COLO668 (cell line): ENCODE measurements around the gene OR56A4.

Experiments used
- DNase-seq: peaks from one replicate; lab custom pipeline; 2025; ENCODE audit not compliant: unreplicated experiment; lab: John Stamatoyannopoulos, UW

The OR56A4 gene, protein sequence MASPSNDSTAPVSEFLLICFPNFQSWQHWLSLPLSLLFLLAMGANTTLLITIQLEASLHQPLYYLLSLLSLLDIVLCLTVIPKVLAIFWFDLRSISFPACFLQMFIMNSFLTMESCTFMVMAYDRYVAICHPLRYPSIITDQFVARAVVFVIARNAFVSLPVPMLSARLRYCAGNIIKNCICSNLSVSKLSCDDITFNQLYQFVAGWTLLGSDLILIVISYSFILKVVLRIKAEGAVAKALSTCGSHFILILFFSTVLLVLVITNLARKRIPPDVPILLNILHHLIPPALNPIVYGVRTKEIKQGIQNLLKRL

DNA sequence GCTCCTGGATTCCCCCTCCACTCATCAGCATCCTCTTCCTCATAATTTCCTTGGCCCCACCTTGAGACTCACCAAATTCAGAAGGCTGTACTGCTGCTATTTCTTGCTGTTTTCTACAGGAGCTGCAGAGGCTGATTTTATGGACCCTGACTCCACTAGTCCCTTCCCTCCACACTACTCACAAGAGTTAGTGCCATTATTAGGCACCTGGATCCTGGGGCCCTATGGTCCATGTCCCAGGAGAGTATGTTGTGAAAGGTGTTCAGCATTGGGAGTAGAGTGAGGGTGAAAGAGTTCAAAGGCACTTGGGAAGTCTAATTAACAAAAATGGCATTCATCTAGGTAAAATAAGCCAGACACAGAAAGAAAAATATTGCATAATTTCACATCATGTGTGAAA, at the start of gene OR56A4:
Gene OR56A4 (minus strand): TSS at position 101 of the 400 bp plus-strand sequence. CDS start 3,954 bp downstream, outside the sequence.
- no peak for DNase-seq

DNA sequence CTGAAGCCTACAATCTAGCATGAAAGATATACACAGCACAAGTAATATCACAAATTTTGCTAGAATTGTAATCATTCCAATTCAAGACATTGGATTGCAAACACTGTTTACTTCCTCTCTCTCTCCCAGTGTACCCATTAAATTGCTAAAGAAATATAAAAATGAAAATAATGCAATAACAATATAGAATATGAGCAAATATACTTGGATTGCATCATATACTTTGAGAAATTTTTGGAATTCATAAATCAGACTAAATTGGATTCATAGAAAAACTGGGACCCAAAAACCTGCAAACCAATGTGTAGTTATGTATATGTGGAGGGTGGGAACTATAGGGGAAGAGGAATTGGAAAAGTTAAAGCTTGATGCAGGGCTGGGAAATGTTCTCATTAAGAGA, 48.8 kb upstream of the OR56A4 start:
- no peak for DNase-seq

DNA sequence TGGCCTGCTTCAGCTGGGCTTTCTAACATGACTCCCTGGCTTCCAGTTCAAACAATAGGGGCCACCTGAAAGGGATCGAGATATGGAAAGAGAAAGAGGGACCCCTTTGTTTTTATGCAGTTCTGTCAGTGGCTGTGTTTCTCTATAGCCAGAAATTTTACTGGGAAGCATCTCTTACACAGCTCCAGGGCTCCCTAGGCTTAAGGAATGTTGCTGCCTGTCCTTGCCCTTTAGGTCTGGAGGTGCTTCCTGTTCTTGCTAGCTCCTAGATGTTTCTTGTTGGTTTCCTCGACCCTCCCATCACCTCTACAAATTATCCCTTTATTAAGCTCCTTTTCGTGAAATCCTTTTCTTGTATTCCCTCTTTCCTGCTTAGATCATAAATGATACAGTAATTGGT, 45.6 kb upstream of the OR56A4 start:
- no peak for DNase-seq

DNA sequence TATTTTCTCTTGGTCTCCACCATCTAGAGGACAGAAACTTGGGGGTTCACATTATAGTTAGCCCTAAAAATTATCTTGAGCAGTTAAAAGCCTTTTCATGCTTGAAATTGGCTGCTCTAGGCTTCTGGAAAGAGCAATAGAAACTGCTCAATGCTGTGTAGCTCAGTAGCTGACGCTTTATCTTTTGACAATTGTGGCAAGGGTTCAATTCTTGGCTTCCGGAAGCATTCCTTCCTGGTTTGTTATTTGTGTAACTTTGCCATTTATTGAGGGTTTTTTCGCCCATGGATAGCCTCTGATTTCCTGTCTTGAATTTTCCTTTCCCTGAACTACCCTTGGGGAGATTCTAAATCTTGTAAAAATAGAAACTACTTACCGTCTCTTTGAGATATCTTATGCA, 34.1 kb upstream of the OR56A4 start:
- DNase-seq: no peak

DNA sequence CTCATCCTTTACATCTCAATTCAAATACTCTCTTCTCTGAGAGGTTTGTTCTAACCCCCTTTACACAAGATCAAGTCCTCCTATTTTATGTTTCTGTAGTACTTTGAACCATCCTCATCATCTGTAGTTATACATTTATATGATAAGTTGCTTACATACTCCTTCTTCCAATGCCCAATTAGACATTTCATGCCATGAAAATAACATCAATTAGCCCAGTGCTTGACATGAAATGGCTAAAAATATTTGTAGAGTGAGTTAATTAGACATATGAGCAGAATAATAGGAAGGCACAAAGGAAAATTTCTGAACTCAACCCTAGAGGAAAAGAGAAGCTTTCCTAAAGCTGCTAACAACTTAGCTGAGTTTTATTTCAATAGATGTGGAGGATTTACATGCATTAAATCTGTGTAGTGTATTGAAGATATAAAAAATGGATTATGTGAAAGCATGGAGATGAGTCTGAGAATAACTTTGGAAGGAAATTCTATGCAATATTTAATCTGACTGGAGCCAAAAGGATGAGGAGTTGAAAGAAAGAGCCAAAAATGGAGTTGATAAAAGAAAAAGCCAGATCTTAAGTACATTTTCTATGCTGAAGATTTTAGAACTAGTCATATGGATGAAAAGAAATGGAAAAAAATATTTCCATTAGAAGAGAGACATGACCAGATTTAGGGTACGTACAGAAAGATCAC, 24.1 kb upstream of the OR56A4 start, which contains the start of gene OR56A1:
Gene OR56A1 (minus strand): TSS at position 51 of the 698 bp plus-strand sequence. CDS start 3,066 bp downstream, outside the sequence.
- DNase-seq: no peak

DNA sequence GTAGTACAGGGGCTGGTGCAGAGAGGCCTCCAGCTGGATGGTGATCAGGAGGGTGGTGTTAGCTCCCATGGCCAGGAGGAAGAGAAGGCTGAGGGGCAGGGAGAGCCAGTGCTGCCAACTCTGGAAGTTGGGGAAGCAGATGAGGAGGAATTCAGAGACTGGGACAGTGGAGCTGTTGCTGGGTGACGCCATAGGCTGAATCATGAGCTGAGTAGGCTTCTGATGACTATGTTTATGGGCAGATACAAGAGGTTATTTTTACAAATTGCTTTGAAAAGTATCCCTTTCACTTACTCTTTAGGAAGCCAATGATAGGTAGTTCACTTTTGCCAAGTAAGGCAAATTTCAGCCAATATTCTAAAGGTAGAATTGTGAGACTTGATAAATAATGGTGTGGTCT, 20.8 kb upstream of the OR56A4 start:
- DNase-seq: no peak

DNA sequence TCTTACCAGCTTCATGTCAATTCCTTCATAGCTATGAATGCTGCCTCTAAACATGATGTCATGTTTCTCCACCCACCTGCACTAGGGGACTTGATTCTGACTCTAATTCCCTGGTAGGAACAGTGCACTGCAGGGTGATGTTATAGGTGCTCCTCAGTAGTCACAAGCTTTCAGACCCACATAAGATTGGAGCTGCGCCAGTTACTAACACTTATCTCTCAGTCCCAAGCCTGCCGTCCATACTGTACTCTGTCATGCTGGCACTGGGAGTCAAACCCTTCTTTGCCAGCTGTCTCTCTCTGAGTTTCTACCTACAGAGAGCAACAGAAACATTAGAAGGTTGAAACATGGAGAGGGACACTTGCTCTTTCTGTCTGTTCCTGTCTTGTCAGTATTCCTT, 18.3 kb upstream of the OR56A4 start:
- no peak for DNase-seq

DNA sequence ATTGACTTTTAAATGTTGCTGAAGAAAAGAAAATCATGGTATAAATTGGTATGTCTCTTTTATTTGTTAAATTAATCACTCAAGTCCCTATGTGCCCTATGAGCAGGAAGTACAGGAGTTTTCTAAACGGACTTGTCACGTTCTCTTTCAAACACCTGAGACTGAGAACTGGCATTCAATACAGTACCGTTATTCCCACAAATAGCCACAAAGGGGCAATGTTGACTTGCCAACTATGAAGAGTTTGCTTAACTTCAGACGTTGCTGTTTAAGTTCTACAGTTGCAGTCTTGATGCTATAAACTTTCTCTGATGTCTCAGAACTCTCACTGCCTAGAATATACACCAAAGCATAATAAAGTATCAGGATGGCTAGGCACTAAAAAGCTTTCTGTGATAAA, 16.2 kb upstream of the OR56A4 start:
- no peak for DNase-seq

DNA sequence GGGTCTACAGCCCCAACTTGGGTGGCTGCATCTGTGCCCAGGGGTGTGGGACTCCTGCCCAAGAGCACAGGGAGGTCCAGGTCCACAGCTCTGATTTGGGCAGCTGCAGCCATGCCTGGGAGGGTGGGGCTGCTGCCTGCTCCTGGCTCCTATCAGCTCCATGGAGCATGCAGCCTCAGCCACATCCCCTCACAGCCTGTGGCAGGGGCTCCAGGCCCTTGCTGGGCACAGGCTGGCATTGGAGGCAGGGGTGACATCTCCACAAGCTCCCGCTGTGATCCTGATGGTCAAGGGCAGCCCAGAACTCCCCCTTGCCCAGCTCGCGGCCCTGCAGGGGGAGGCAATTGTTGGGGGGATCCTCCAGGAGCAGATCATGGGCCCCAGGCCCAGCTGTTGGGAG, 6.3 kb upstream of the OR56A4 start:
- DNase-seq: no peak

DNA sequence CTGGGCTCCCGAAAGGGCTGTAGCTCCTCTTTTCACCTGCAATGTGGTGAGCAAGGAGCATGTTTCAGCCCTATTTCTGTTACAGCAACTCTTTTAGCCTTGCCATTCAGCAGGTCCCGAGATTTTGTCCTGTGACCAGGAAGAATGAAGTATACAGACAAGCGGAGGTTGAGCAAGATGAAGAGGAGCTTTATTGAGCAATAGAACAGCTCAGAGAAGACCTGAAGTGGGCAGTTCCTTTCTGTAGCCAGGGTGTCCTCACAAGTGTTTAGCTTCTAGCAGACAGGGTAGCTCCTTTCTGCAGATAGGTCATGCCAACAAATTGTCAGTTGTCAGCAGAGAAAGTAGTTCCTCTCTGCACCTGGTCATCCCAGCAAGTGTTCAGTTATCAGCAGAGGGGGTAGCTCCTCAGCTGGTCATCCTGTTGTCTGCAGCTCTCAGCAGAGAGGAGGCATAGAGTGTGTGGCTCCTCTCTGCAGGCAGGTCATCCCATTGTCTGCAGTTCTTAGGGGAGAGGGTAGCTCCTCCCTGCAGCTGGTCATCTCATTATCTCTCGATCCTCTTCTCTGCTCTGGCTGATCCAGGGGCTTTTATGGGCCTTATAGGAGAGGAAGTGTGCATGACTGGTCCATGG, 5.4 kb upstream of the OR56A4 start:
- DNase-seq: no peak

DNA sequence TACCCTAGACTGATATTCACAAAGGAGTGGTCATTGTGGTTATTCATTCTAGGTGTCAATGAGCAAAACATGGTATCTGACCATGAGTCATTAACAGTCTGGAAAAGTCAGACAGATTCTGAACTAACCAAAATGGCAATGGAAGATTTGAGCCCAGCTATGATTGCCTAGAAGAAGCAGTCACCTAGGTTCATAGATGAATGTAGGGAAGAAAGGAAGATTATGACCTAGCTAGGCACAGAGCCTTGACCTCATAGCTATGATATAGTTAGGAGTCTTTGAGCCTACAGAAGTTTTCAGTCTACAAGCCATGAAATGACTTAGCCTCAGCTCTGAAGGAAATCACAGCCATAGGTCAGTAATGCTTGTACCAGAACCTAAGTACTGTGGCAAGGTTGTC, 351 bp downstream of the OR56A4 start:
- no peak for DNase-seq

DNA sequence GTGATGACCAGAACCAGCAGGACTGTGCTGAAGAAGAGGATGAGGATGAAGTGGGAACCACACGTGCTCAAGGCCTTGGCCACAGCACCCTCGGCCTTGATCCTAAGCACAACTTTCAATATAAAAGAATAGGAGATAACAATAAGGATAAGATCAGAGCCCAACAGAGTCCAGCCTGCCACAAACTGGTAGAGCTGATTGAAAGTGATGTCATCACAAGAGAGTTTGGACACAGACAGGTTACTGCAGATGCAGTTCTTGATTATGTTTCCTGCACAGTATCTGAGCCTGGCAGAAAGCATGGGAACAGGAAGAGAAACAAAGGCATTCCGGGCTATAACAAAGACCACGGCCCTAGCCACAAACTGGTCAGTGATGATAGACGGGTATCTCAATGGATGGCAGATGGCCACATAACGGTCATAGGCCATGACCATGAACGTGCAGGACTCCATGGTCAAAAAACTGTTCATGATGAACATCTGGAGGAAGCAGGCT, 4.5 kb downstream of the OR56A4 start:
- no peak for DNase-seq

DNA sequence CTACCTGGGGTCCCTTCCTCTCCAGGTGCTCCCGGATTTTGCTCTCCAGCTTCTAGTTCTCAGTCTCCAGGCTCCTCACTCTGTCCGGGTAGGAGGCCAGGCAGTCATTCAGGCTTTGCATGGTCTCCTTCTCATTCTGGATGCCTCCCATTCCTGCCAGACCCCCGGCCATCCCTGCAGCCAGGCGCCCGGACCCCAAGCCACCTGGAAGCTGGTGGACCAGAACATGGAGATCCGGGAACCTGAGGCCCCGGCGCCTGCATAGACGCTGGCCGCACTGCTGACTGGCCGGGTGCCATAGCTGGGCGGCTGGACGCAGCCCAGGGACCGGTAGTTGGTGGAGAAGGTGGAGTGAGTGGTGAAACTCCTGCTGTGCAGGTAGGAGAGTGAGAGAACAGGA, 12.0 kb downstream of the OR56A4 start:
- DNase-seq: no peak

DNA sequence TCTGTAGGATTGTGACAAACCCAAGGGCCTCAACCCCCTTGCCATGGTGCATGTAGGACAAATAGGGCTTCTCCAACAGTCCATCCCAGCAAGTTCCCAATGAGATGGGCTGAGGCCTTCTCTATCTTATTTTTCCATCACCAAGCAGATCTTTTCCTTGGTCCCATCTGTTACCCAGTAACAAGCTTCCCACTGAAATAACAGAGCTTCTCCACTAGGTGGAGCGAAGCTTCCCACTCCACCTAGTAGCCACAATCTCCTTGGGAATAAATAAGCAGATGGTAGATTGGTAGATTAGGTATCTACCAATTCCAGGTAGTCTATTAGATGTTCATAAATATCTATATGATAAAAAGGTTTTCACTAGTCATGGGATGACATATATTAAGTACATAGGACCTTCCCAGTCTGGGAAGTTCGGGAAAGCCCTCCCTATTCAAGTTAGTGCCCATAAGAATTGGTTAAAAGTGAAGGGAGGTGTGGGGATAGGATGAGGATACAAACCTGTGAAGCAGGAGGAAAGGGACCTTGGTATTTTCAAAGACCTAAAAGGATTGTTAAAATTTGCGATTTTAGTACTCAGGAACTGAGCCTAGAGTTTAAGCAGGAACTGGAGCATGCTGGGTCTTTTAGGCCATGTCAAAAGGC, 14.0 kb downstream of the OR56A4 start:
- DNase-seq: no peak

DNA sequence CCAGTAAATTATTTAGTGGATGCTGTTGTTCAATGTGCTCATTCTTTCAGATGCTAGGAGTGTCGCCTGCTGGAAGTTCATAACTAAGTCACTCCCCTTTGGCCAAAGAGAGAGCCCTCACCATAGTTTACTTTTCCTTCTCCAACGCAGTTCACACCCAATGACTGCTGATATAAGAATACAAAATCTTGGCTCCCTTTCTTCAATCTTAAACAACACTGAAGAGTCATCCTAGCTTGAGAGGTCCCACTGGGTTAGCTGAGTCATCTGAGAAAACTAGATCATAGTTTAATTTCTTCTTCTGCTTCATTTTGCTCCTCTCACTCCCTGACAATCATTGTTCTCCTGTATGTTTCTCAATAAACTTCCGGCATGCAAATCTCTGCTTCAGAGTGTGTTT, 14.6 kb downstream of the OR56A4 start:
- DNase-seq: no peak

DNA sequence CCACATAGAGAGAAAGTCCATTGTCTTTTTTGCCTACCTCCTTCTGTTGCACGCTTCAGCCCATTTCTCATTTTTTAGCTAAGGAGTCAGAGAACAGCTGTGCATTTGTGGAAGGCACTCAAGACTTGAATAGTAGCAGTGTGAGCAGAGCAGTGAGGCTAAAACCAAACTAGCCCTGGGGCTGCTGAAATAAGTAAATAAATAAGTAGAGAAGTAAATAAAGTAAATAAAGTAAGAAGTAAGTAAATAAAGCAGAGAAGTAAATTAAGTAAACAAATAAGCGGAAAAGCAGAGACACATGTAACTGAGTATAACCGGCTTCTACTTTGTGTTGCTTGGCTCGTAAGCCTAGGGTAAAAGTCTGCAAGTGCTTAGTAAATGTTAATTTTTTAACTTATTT, 17.5 kb downstream of the OR56A4 start:
- no peak for DNase-seq

DNA sequence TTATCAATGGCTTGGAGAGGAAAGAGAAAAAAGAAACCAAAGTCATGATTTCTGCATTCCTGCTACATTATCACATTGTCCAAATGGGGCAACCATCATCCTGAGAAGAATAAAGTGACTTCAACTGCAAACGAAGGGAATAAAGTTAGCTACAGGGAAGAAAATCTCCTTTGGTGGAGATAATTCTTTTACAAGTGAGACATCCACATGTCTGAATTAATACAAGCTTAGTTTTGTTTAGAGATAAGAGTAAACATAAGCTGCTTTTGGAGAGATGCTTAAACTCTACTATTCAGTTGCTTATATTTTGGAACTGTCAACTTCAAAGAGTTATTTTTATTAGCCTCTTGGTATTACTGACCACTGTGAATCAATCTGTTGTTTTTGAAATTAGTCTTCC, 19.9 kb downstream of the OR56A4 start, which contains the start of gene OR52L1:
Gene OR52L1 (minus strand): TSS at position 101 of the 400 bp plus-strand sequence. CDS start 55 bp downstream, at position 46.
- DNase-seq: no peak

DNA sequence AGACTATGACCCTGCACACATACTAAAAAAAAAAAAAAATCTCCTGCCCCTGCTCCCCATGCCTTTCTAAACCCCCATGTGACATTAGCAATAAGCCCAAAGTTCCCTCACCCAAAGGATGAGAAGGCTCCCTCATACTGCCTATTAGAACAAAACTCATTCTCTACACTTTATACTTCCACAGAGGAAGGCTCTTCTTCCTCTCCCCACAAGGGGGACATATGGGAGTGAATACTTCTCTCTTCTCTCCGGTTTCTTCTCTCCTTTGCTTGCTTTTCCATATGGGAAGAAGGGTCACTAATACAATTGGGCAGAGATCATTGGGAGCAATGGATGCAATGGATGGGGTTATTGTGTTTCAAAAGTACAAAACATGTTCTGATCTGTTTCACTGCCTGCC, 23.3 kb downstream of the OR56A4 start:
- DNase-seq: no peak

DNA sequence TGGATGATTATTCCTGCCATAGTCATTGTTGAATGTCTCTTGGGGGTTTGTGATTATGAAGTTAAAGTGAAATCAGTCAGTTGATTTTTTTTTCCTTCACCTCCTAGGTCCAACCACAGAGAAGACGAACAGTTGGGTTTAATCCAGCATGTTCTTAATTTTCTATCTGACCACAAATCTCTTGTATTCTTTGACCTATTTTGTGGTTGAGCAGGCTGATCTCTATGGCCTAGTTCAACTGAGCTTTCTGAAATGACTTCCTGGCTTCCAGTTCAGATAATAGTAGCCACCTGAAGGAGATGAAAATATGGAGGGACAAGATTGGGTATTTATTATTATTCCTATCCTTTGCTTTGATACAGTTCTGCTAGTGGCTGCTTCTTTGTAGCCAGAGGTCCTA, 33.2 kb downstream of the OR56A4 start:
- no peak for DNase-seq

DNA sequence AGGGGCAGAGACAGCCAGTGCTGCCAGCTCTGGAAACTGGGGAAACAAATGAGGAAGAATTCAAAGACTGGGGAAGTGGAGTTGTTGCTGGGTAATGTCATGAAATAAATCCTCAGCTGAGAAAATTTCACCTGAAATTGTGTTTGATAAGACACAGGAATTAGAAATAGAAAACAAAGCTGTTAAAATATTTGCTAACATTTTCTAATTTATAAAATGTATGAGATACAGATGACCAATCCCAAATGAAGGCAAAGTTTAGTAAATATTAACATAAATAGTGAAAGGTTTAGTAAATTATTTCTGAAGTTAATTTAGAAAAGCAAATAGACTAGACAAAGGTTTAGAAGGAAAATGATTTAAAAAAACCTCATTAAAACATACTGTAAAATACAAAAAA, 38.4 kb downstream of the OR56A4 start, which contains the start of gene OR56A5:
Gene OR56A5 (minus strand): TSS at position 101 of the 400 bp plus-strand sequence. CDS start 0 bp downstream, at position 101.
- DNase-seq: no peak

DNA sequence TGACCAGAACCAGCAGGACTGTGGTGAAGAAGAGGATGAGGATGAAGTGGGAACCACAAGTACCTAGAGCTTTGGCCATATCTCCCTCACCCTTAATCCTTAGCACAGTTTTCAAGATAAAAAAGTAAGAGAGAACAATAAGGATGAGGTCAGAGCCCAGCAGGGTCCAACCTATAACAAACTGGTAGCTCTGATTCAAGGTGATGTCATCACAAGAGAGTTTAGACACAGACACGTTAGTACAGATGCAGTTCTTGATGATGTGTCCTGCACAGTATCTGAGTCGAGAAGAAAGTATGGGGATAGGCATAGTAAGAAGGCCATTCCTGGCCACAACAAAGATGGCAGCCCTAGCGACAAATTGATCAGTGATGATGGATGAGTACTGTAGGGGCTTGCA, 39.0 kb downstream of the OR56A4 start:
- DNase-seq: no peak
